ENCODE results near the gene MOB2. TPM values are rescaled to one million over a fixed set of nuclear protein-coding genes. Genes with fewer than 3 reads are reported as not detected.
A peak's percentile ranks its signal among the peaks of the same experiment; 100 is the strongest.
"Not testable (repeated sequence)": the region's sequence is repeated elsewhere in the genome, so short reads cannot be mapped to it uniquely, and the experiment has no call there.

MOB2 gene
- total and polyA plus RNA-seq, 9 of the 15 experiments (the other 6 are each of a cell fraction or from before 2014, with no cell fraction given) = 0.17 to 36.8 (median 19.2) TPM

DNA sequence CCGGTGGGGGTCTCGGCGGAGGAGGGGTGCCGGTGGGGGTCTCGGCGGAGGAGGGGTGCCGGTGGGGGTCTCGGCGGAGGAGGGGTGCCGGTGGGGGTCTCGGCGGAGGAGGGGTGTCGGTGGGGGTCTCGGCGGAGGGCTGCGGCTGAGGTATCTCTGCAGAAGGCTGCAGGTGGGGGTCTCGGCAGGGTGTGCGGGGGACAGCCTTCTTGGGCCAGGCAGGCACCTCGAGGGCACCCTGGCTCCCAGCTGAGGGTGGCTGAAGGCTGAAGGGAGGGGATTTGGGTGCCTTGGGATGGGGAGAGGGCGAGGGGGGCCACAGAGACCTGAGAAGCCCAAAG, 51.1 kb downstream of the MOB2 start:
- H3K9me3 ChIP-seq (replicated peaks; ENCODE audit: control insufficient read depth, insufficient read depth, low read depth, low read length); BruUV-seq (replicated peaks); H3K4me2 ChIP-seq (ENCODE audit: insufficient read depth, low read length); H3K27ac ChIP-seq (ENCODE audit: extremely low read depth, low read depth, low read length); in situ Hi-C loops (cut with MboI); H3K36me3 ChIP-seq (ENCODE audit: control insufficient read depth, insufficient read depth, low read length); H3K9me1 ChIP-seq (ENCODE audit: control insufficient read depth, insufficient read depth, low read length); H4K20me1 ChIP-seq (replicated peaks; ENCODE audit: control insufficient read depth, insufficient read depth, low read length); H3K9ac ChIP-seq (ENCODE audit: insufficient read depth in 1 of 2, low read depth in 2 of 2, low read length in 2 of 2); DNase-seq (ENCODE audit: extremely low read depth in 1 of 4, low spot score in 3 of 4); POLR2A ChIA-PET; H2AFZ ChIP-seq (ENCODE audit: low read depth, low read length); H3K79me2 ChIP-seq (ENCODE audit: control insufficient read depth, insufficient read depth, low read length); intact Hi-C loops (cut with micrococcal nuclease); H3K4me3 ChIP-seq; ATAC-seq; CTCF ChIA-PET (ENCODE audit: low intra/inter-chr PET ratio); H3K27me3 ChIP-seq (ENCODE audit: control insufficient read depth in 2 of 2, insufficient read depth in 2 of 2, low read length in 2 of 2); FAIRE-seq: not testable (repeated sequence)
- peaks cover 0 to 51% of the 10 kb centered on the region in 2 experiments; a peak in 3 of 5 replicates for H3K4me1 ChIP-seq (replicated peaks in 1 of 2; ENCODE audit: control insufficient read depth in 2 of 2, insufficient read depth in 2 of 2, low read length in 2 of 2)
- 0% methylated on average over 3 of the region's 20 CpGs for WGBS (ENCODE audit: insufficient coverage, low coverage, missing lambda C conversion rate)
- peak; percentile 43 for TF ChIP-seq PCBP1 (IDR thresholded peaks at IDR 0.05; ENCODE audit: low read depth, low read length, poor library complexity, severe bottlenecking)

DNA sequence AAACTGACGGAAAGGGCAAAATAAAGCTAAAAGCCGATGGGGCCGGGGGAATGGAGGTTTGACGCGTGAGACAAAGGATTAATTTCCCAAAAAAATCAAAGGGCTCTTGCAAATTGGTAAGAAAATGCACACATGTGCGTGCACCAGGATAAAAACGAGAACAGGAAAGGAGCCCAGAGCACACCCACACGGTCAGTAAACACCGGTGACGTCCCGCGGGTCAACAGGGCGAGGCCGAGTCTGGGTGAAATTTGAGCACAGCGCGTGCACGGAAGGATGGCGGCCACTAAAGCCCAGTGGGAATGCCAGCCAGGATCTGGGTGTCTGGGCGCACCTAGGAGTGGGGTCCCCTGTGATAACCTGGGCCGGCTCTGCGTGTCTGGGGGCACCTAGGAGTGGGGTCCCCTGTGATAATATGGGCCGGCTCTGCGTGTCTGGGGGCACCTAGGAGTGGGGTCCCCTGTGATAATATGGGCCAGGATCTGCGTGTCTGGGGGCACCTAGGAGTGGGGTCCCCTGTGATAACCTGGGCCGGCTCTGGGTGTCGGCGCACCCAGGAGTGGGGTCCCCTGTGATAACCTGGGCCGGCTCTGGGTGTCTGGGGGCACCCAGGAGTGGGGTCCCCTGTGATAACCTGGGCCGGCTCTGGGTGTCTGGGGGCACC, 52.5 kb downstream of the MOB2 start:
- FAIRE-seq (no peak), ATAC-seq (no peak), DNase-seq (ENCODE audit: extremely low read depth in 1 of 4, low spot score in 3 of 4) (no peak)
- H3K27me3 ChIP-seq (ENCODE audit: control insufficient read depth in 2 of 2, insufficient read depth in 2 of 2, low read length in 2 of 2) = no peaks in the 10 kb centered on the region
- intact Hi-C loops (cut with micrococcal nuclease) = no loop called here
- no peak overlapping the region for H3K4me3 ChIP-seq
- BruUV-seq (replicated peaks) = no TSS peak
- no peaks in the 10 kb centered on the region for H3K9me3 ChIP-seq (replicated peaks; ENCODE audit: control insufficient read depth, insufficient read depth, low read depth, low read length)
- no peak overlapping the region for H3K27ac ChIP-seq (ENCODE audit: extremely low read depth, low read depth, low read length)
- POLR2A ChIA-PET = no interaction called here
- CTCF ChIA-PET (ENCODE audit: low intra/inter-chr PET ratio) = no interaction called here
- 32% methylated on average over 29 of the region's 29 CpGs for WGBS (ENCODE audit: insufficient coverage, low coverage, missing lambda C conversion rate)
- no peak overlapping the region for H3K4me2 ChIP-seq (ENCODE audit: insufficient read depth, low read length)
- H3K9ac ChIP-seq (ENCODE audit: insufficient read depth in 1 of 2, low read depth in 2 of 2, low read length in 2 of 2) = no peak overlapping the region
- in situ Hi-C loops (cut with MboI) = no loop called here
- H3K36me3 ChIP-seq (ENCODE audit: control insufficient read depth, insufficient read depth, low read length) = no peaks in the 10 kb centered on the region
- H3K4me1 ChIP-seq (replicated peaks in 1 of 2; ENCODE audit: control insufficient read depth in 2 of 2, insufficient read depth in 2 of 2, low read length in 2 of 2) = peaks cover 0 to 45% of the 10 kb centered on the region in 2 experiments; a peak in 3 of 5 replicates
- H2AFZ ChIP-seq (ENCODE audit: low read depth, low read length) = no peak overlapping the region
- H4K20me1 ChIP-seq (replicated peaks; ENCODE audit: control insufficient read depth, insufficient read depth, low read length) = no peaks in the 10 kb centered on the region; the same call in 1 of the 2 replicates
- no peaks in the 10 kb centered on the region for H3K79me2 ChIP-seq (ENCODE audit: control insufficient read depth, insufficient read depth, low read length)
- no peaks in the 10 kb centered on the region for H3K9me1 ChIP-seq (ENCODE audit: control insufficient read depth, insufficient read depth, low read length)
- TF ChIP-seq ETS2 (tag; IDR thresholded peaks at IDR 0.05; ENCODE audit: borderline replicate concordance, poor library complexity, severe bottlenecking) = no peak
- no peak for TF ChIP-seq ZNF41 (CRISPR knock-in tag; conservative IDR thresholded peaks at IDR 0.05)
- no peak for TF ChIP-seq ZNF830 (CRISPR knock-in tag; IDR thresholded peaks at IDR 0.05)
- TF ChIP-seq SRSF7 (optimal IDR thresholded peaks at IDR 0.05; ENCODE audit: low read depth, low read length) = no peak
- TF ChIP-seq, protein P1, sequence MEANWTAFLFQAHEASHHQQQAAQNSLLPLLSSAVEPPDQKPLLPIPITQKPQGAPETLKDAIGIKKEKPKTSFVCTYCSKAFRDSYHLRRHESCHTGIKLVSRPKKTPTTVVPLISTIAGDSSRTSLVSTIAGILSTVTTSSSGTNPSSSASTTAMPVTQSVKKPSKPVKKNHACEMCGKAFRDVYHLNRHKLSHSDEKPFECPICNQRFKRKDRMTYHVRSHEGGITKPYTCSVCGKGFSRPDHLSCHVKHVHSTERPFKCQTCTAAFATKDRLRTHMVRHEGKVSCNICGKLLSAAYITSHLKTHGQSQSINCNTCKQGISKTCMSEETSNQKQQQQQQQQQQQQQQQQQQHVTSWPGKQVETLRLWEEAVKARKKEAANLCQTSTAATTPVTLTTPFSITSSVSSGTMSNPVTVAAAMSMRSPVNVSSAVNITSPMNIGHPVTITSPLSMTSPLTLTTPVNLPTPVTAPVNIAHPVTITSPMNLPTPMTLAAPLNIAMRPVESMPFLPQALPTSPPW (CRISPR knock-in tag; IDR thresholded peaks at IDR 0.05) = no peak
- TF ChIP-seq, protein P2, sequence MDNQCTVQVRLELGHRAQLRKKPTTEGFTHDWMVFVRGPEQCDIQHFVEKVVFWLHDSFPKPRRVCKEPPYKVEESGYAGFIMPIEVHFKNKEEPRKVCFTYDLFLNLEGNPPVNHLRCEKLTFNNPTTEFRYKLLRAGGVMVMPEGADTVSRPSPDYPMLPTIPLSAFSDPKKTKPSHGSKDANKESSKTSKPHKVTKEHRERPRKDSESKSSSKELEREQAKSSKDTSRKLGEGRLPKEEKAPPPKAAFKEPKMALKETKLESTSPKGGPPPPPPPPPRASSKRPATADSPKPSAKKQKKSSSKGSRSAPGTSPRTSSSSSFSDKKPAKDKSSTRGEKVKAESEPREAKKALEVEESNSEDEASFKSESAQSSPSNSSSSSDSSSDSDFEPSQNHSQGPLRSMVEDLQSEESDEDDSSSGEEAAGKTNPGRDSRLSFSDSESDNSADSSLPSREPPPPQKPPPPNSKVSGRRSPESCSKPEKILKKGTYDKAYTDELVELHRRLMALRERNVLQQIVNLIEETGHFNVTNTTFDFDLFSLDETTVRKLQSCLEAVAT (IDR thresholded peaks at IDR 0.05) = no peak
- TF ChIP-seq, protein P3, sequence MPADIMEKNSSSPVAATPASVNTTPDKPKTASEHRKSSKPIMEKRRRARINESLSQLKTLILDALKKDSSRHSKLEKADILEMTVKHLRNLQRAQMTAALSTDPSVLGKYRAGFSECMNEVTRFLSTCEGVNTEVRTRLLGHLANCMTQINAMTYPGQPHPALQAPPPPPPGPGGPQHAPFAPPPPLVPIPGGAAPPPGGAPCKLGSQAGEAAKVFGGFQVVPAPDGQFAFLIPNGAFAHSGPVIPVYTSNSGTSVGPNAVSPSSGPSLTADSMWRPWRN (IDR thresholded peaks at IDR 0.05; ENCODE audit: low read depth) = no peak
- TF ChIP-seq SMARCA5 (IDR thresholded peaks at IDR 0.05) = no peak
